Liver (tissue), 9 donors: ENCODE results near the gene NECAB2. TPM values are rescaled to one million over a fixed set of nuclear protein-coding genes. Genes with fewer than 3 reads are reported as not detected.

Experiments
- DNase-seq: peaks from one replicate; pipeline ENCODE4 v3.0.0-alpha.2; 2017; ENCODE audit warnings: low spot score
- H3K27ac ChIP-seq, 2 donors: one replicate each; pipeline ENCODE4 v1.7.0; 2013; ENCODE audit warnings: inconsistent platforms in 2 of 2, low read length in 2 of 2, control low read depth in 1 of 2, low read depth in 1 of 2, mild to moderate bottlenecking in 1 of 2
- H3K27me3 ChIP-seq, 4 donors: one replicate each; pipeline versions ENCODE4 v1.6.1 to v1.7.0; 2013; ENCODE audit warnings: low read length in 3 of 4, inconsistent platforms in 1 of 4, mild to moderate bottlenecking in 1 of 4, moderate library complexity in 1 of 4; ENCODE audit not compliant: control insufficient read depth in 4 of 4, insufficient read depth in 4 of 4
- H3K36me3 ChIP-seq, 4 donors: one replicate each; pipeline versions ENCODE4 v1.6.1 to v1.7.0; 2013; ENCODE audit warnings: low read length in 3 of 4, mild to moderate bottlenecking in 3 of 4, low read depth in 1 of 4, moderate library complexity in 1 of 4; ENCODE audit not compliant: control insufficient read depth in 4 of 4, insufficient read depth in 3 of 4
- H3K4me1 ChIP-seq, 4 donors: one replicate each; pipeline versions ENCODE4 v1.6.1 to v1.7.0; 2013; ENCODE audit warnings: low read length in 3 of 4, mild to moderate bottlenecking in 3 of 4, moderate library complexity in 1 of 4; ENCODE audit not compliant: control insufficient read depth in 4 of 4, insufficient read depth in 4 of 4
- H3K4me3 ChIP-seq, 3 donors: one replicate each; pipeline versions ENCODE4 v1.6.1 to v1.7.0; 2013; ENCODE audit warnings: low read length in 3 of 3, control low read depth in 1 of 3, low read depth in 1 of 3, mild to moderate bottlenecking in 1 of 3
- H3K9ac ChIP-seq, 2 donors: one replicate each; pipeline ENCODE4 v1.7.0; 2013; ENCODE audit warnings: low read length in 2 of 2, mild to moderate bottlenecking in 2 of 2, moderate library complexity in 2 of 2, control low read depth in 1 of 2, low read depth in 1 of 2
- H3K9me3 ChIP-seq, 4 donors: one replicate each; pipeline versions ENCODE4 v1.6.1 to v1.7.0; 2013; ENCODE audit warnings: low read length in 3 of 4; ENCODE audit not compliant: control insufficient read depth in 4 of 4
- EGR1 ChIP-seq, 2 donors: IDR thresholded peaks; 2 replicates each; pipeline ENCODE4 v1.6.1; 2016 to 2018; ENCODE audit warnings: antibody characterized with exemption in 2 of 2, low read depth in 2 of 2
- FOXA1 ChIP-seq: IDR thresholded peaks from 2 replicates; pipeline ENCODE4 v1.6.1; 2016; ENCODE audit warnings: antibody characterized with exemption
- GABPA ChIP-seq, 2 donors: IDR thresholded peaks in 1 of 2; conservative IDR thresholded peaks in 1 of 2; 2 replicates each; pipeline ENCODE4 v1.6.1; 2016; ENCODE audit warnings: antibody characterized with exemption in 2 of 2, mild to moderate bottlenecking in 1 of 2, moderate library complexity in 1 of 2
- HNF4A ChIP-seq, 2 donors: conservative IDR thresholded peaks; 2 replicates each; pipeline ENCODE4 v1.6.1; 2016; ENCODE audit warnings: antibody characterized with exemption in 2 of 2, mild to moderate bottlenecking in 2 of 2
- HNF4G ChIP-seq: IDR thresholded peaks from 2 replicates; pipeline ENCODE4 v1.6.1; 2016; ENCODE audit warnings: antibody characterized with exemption
- JUND ChIP-seq, 2 donors: IDR thresholded peaks; 2 replicates each; pipeline ENCODE4 v1.6.1; 2016; ENCODE audit warnings: antibody characterized with exemption in 2 of 2
- NR2F2 ChIP-seq: IDR thresholded peaks from 2 replicates; pipeline ENCODE4 v1.6.1; 2016; ENCODE audit warnings: antibody characterized with exemption
- RAD21 ChIP-seq, 2 donors: IDR thresholded peaks; 2 replicates each; pipeline ENCODE4 v1.6.1; 2016; ENCODE audit warnings: antibody characterized with exemption in 2 of 2, mild to moderate bottlenecking in 2 of 2
- SP1 ChIP-seq: IDR thresholded peaks from 2 replicates; pipeline ENCODE4 v1.6.1; 2018; ENCODE audit warnings: antibody characterized with exemption, mild to moderate bottlenecking
- TAF1 ChIP-seq: conservative IDR thresholded peaks from 2 replicates; pipeline ENCODE4 v1.6.1; 2016; ENCODE audit warnings: antibody characterized with exemption, mild to moderate bottlenecking
- YY1 ChIP-seq: IDR thresholded peaks from 2 replicates; pipeline ENCODE4 v1.6.1; 2016; ENCODE audit warnings: antibody characterized with exemption, mild to moderate bottlenecking
- WGBS: extraction: QIAGEN DNeasy Blood & Tissue Kit; methylation state at CpG from one replicate; pipeline ENCODE4 v1.1.7; 2013; 5-methylcytosine and 5-hydroxymethylcytosine counted together
- polyA plus RNA-seq, 2 donors: library from polyadenylated mRNA; stranded (reverse) in 1 of 2; unstranded in 1 of 2; fragments of 200-250 nt in 1 of 2; fragments of >200 nt in 1 of 2; fragmentation: Nextera tagmentation in 1 of 2; extraction: Ambion mirVana in 1 of 2; gene quantifications; one replicate each; pipeline versions ENCODE4 v1.2.1 to v1.2.3, GENCODE V29; 2013 to 2015
- total RNA-seq, 2 donors: library from RNA; depleted of rRNA; stranded (reverse); fragments of >200 nt; gene quantifications; one replicate each; pipeline ENCODE4 v1.2.3, GENCODE V29; 2014
- TF ChIP-seq, protein P1 (sequence below): fragments of 150-350 bp; IDR thresholded peaks from 2 replicates; pipeline ENCODE4 v1.5.1; 2017; ENCODE audit warnings: improper control_type of control experiment, low read depth, low read length; ENCODE audit not compliant: missing input control
- TF ChIP-seq, protein P2 (sequence below): IDR thresholded peaks from 2 replicates; pipeline ENCODE4 v1.6.1; 2016; ENCODE audit warnings: antibody characterized with exemption
- TF ChIP-seq, protein P3 (sequence below): IDR thresholded peaks from 2 replicates; pipeline ENCODE4 v1.6.1; 2016; ENCODE audit warnings: antibody characterized with exemption
- TF ChIP-seq, protein P4 (sequence below): IDR thresholded peaks from 2 replicates; pipeline ENCODE4 v1.6.1; 2016; ENCODE audit warnings: antibody characterized with exemption, mild to moderate bottlenecking
- TF ChIP-seq, protein P5 (sequence below): IDR thresholded peaks from 2 replicates; pipeline ENCODE4 v1.6.1; 2016; ENCODE audit warnings: antibody characterized with exemption
- donor health status: healthy.
- donor health status: healthy.
- donor health status: healthy.
- donor health status: healthy.
- donor health status: healthy.

NECAB2 gene
- total and polyA plus RNA-seq, 4 donors: 2.7 to 3.8 (median 2.9) TPM; not detected in 1

DNA sequence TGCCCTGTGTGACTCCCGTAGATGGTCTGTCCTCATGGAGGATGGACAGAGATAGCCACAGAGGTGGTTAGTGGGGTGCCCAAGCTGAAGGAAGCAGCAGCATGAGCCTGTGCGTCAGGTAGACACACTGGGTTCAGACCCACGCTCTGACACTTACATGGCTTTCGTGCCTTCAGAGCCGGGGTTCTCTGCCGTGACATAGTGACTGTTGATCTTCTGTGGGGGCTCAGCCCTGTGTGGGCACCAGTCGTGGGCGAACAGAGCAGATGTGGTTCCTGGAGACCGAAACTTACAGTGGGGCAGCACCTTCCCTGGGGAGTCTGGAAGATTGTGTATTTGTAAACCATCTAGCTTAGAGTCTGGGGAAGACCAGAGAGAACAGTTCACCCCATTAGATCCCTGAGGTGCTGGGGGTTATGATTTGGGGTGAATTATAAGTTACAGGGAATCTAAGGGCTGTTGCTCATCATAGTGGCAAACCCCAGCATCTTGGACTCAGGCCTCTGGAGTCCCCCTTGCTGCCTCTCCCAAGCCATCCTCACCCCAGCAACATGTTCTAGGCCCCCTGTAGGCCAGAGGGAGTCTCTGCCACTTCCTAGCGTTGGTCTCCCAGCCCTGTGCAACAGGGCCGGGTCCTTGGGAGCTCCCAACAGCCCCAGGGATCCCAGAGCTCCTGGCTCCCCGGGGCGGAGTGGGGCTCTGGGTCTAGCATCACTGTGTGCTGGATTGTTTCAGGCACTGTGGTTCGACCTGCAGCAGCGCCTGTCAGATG lies 28.6 kb downstream of the NECAB2 start:
- DNase-seq: no peak

DNA sequence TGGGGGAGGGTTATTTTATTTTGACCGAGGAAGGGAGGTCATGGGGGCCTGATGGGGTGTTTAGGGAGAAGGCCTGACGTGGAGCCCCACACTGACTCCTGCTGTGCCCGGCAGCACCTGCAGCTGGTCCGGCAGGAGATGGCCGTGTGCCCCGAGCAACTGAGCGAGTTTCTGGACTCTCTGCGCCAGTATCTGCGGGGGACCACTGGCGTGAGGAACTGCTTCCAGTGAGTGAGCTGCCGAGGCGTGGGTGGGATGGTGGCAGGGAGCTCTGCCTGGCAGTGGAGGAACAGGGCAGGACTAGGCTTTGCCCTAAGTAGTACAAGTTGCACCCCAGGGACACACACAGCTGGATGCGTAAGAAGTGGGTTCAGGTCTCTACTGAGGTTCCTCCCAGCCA lies 30.0 kb downstream of the NECAB2 start:
- H3K9ac ChIP-seq: no peak overlapping the region
- H3K9me3 ChIP-seq: no peaks in the 10 kb centered on the region
- 90% methylated on average over 13 of the region's 13 CpGs for WGBS
- H3K27ac ChIP-seq: no peak overlapping the region
- TF ChIP-seq FOXA1 (no peak), NR2F2 (no peak), GABPA (IDR thresholded peaks at IDR 0.05 in 1 of 2, conservative IDR thresholded peaks at IDR 0.05 in 1 of 2) (no peak), SP1 (no peak), HNF4A (conservative IDR thresholded peaks at IDR 0.05) (no peak), RAD21 (IDR thresholded peaks at IDR 0.05) (no peak), HNF4G (no peak), EGR1 (IDR thresholded peaks at IDR 0.05; ENCODE audit: low read depth in 2 of 2) (no peak), YY1 (no peak), TAF1 (no peak)
- TF ChIP-seq, protein P1, sequence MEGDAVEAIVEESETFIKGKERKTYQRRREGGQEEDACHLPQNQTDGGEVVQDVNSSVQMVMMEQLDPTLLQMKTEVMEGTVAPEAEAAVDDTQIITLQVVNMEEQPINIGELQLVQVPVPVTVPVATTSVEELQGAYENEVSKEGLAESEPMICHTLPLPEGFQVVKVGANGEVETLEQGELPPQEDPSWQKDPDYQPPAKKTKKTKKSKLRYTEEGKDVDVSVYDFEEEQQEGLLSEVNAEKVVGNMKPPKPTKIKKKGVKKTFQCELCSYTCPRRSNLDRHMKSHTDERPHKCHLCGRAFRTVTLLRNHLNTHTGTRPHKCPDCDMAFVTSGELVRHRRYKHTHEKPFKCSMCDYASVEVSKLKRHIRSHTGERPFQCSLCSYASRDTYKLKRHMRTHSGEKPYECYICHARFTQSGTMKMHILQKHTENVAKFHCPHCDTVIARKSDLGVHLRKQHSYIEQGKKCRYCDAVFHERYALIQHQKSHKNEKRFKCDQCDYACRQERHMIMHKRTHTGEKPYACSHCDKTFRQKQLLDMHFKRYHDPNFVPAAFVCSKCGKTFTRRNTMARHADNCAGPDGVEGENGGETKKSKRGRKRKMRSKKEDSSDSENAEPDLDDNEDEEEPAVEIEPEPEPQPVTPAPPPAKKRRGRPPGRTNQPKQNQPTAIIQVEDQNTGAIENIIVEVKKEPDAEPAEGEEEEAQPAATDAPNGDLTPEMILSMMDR: no peak
- TF ChIP-seq, protein P2, sequence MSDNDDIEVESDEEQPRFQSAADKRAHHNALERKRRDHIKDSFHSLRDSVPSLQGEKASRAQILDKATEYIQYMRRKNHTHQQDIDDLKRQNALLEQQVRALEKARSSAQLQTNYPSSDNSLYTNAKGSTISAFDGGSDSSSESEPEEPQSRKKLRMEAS: no peak
- TF ChIP-seq, protein P3, sequence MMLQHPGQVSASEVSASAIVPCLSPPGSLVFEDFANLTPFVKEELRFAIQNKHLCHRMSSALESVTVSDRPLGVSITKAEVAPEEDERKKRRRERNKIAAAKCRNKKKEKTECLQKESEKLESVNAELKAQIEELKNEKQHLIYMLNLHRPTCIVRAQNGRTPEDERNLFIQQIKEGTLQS: no peak
- TF ChIP-seq, protein P4, sequence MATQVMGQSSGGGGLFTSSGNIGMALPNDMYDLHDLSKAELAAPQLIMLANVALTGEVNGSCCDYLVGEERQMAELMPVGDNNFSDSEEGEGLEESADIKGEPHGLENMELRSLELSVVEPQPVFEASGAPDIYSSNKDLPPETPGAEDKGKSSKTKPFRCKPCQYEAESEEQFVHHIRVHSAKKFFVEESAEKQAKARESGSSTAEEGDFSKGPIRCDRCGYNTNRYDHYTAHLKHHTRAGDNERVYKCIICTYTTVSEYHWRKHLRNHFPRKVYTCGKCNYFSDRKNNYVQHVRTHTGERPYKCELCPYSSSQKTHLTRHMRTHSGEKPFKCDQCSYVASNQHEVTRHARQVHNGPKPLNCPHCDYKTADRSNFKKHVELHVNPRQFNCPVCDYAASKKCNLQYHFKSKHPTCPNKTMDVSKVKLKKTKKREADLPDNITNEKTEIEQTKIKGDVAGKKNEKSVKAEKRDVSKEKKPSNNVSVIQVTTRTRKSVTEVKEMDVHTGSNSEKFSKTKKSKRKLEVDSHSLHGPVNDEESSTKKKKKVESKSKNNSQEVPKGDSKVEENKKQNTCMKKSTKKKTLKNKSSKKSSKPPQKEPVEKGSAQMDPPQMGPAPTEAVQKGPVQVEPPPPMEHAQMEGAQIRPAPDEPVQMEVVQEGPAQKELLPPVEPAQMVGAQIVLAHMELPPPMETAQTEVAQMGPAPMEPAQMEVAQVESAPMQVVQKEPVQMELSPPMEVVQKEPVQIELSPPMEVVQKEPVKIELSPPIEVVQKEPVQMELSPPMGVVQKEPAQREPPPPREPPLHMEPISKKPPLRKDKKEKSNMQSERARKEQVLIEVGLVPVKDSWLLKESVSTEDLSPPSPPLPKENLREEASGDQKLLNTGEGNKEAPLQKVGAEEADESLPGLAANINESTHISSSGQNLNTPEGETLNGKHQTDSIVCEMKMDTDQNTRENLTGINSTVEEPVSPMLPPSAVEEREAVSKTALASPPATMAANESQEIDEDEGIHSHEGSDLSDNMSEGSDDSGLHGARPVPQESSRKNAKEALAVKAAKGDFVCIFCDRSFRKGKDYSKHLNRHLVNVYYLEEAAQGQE: no peak
- TF ChIP-seq, protein P5, sequence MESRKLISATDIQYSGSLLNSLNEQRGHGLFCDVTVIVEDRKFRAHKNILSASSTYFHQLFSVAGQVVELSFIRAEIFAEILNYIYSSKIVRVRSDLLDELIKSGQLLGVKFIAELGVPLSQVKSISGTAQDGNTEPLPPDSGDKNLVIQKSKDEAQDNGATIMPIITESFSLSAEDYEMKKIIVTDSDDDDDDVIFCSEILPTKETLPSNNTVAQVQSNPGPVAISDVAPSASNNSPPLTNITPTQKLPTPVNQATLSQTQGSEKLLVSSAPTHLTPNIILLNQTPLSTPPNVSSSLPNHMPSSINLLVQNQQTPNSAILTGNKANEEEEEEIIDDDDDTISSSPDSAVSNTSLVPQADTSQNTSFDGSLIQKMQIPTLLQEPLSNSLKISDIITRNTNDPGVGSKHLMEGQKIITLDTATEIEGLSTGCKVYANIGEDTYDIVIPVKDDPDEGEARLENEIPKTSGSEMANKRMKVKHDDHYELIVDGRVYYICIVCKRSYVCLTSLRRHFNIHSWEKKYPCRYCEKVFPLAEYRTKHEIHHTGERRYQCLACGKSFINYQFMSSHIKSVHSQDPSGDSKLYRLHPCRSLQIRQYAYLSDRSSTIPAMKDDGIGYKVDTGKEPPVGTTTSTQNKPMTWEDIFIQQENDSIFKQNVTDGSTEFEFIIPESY: no peak
- no peaks in the 10 kb centered on the region for H3K4me1 ChIP-seq
- no peak for DNase-seq
- H3K4me3 ChIP-seq: no peak overlapping the region
- H3K27me3 ChIP-seq: no peaks in the 10 kb centered on the region
- peaks cover 0 to 49% (median 16%) of the 10 kb centered on the region in 4 donors for H3K36me3 ChIP-seq

More for the DNA sequence above, 28.6 kb downstream of the NECAB2 start:
- no peak overlapping the region for H3K27ac ChIP-seq
- no peaks in the 10 kb centered on the region for H3K4me1 ChIP-seq
- H3K4me3 ChIP-seq: no peak overlapping the region
- H3K9me3 ChIP-seq: no peaks in the 10 kb centered on the region
- 86% methylated on average over 15 of the region's 15 CpGs for WGBS
- H3K27me3 ChIP-seq: no peaks in the 10 kb centered on the region
- no peak overlapping the region for H3K9ac ChIP-seq
- peaks cover 0 to 55% (median 16%) of the 10 kb centered on the region in 4 donors for H3K36me3 ChIP-seq
- TF ChIP-seq YY1 (no peak), SP1 (no peak), EGR1 (IDR thresholded peaks at IDR 0.05; ENCODE audit: low read depth in 2 of 2) (no peak), JUND (IDR thresholded peaks at IDR 0.05) (no peak)
